D721Med (cell line): ENCODE data around the gene R3HDM2.

Experiments used
- DNase-seq: peaks from one replicate; pipeline ENCODE4 v3.0.0; 2011; ENCODE audit warnings: low spot score; ENCODE audit not compliant: insufficient read length
- FAIRE-seq: peaks from 2 replicates; lab custom pipeline; 2011; peaks lifted over from hg19 to GRCh38; lab: Jason Lieb, UNC
- CTCF ChIP-seq: IDR thresholded peaks from 2 replicates; pipeline ENCODE4 v1.5.1; 2012; ENCODE audit warnings: mild to moderate bottlenecking, control low read depth; ENCODE audit not compliant: insufficient read depth; ENCODE audit errors: missing control alignments

Gene R3HDM2

GRCh38 chr12:57234571-57235016 lies 196.2 kb downstream of the R3HDM2 start:
- FAIRE-seq (no peak), DNase-seq (no peak)
- TF ChIP-seq CTCF, result no peak

GRCh38 chr12:57234233-57234570 lies 196.6 kb downstream of the R3HDM2 start:
- DNase-seq, result no peak
- no peak for FAIRE-seq
- TF ChIP-seq CTCF, result no peak

- FAIRE-seq (no peak), DNase-seq (no peak)
- TF ChIP-seq CTCF, result no peak
These were observed 197.2 kb downstream of the R3HDM2 start for GRCh38 chr12:57233357-57234232.

- FAIRE-seq, result no peak
- TF ChIP-seq CTCF, result no peak
- DNase-seq, result no peak
These were observed 198.6 kb downstream of the R3HDM2 start for GRCh38 chr12:57232156-57232756.

- no peak for FAIRE-seq
These were observed 199.4 kb downstream of the R3HDM2 start for GRCh38 chr12:57231276-57232021.

More at GRCh38 chr12:57231276-57232021, 199.4 kb downstream of the R3HDM2 start:
- no peak for DNase-seq
- no peak for TF ChIP-seq CTCF
